AG10803 (cell line): Measurements from ENCODE around the gene PID1.

Experiments used
- DNase-seq: peaks from one replicate; pipeline ENCODE4 v3.0.0; 2010; ENCODE audit warnings: low read depth
- H3K4me3 ChIP-seq: 2 replicates; pipeline ENCODE4 v1.5.1; 2011; ENCODE audit warnings: mild to moderate bottlenecking, low read length, control low read depth
- CTCF ChIP-seq: conservative IDR thresholded peaks from 2 replicates; pipeline ENCODE4 v1.5.1; 2011; ENCODE audit warnings: mild to moderate bottlenecking, low read length, control low read depth, inconsistent platforms

Gene PID1

GRCh38 chr2:229032608-229033234 is 238.4 kb downstream of the PID1 start:
- H3K4me3 ChIP-seq = no peak overlapping the region
- TF ChIP-seq CTCF = no peak
- peak; percentile 33 for DNase-seq

- TF ChIP-seq CTCF = no peak
- no peak overlapping the region for H3K4me3 ChIP-seq
- no peak for DNase-seq
These were observed 243.6 kb downstream of the PID1 start for GRCh38 chr2:229027353-229028105.

GRCh38 chr2:229025653-229026052 is 245.4 kb downstream of the PID1 start:
- TF ChIP-seq CTCF = no peak
- no peak overlapping the region for H3K4me3 ChIP-seq
- DNase-seq = no peak

GRCh38 chr2:229022652-229023051 is 248.4 kb downstream of the PID1 start:
- no peak overlapping the region for H3K4me3 ChIP-seq
- TF ChIP-seq CTCF = no peak
- no peak for DNase-seq

- DNase-seq = no peak
- no peak for TF ChIP-seq CTCF
- no peak overlapping the region for H3K4me3 ChIP-seq
These were observed 249.0 kb downstream of the PID1 start for GRCh38 chr2:229022071-229022470.

GRCh38 chr2:229009816-229010215 is 261.3 kb downstream of the PID1 start:
- TF ChIP-seq CTCF = no peak
- no peak overlapping the region for H3K4me3 ChIP-seq
- DNase-seq = no peak

- DNase-seq = peak; percentile 13
- H3K4me3 ChIP-seq = no peak overlapping the region
- TF ChIP-seq CTCF = no peak
These were observed 267.8 kb downstream of the PID1 start for GRCh38 chr2:229003256-229003655.
